SK-N-SH treated with all-trans-retinoic acid at 6 μM for 48 hours (cell line): Measurements from ENCODE around the gene PROK1.

Source experiments
- ARNTL ChIP-seq: fragments of 450-650 bp; formaldehyde crosslinking; IDR thresholded peaks from 2 replicates; pipeline ENCODE4 v1.5.0; 2020; ENCODE audit warnings: low read depth, mild to moderate bottlenecking, moderate library complexity, borderline replicate concordance
- PATZ1 ChIP-seq: fragments of 250-450 bp; sonication (Bioruptor Pico); IDR thresholded peaks from 2 replicates; pipeline ENCODE4 v1.8.0; 2020; ENCODE audit warnings: mild to moderate bottlenecking, moderate library complexity, borderline replicate concordance
- ZFP30 ChIP-seq: fragments of 450-650 bp; formaldehyde crosslinking; IDR thresholded peaks from 2 replicates; pipeline ENCODE4 v1.5.0; 2022; ENCODE audit warnings: mild to moderate bottlenecking, moderate library complexity

- TF ChIP-seq ARNTL (CRISPR knock-in tag): no peak
- no peak for TF ChIP-seq ZFP30 (CRISPR knock-in tag)
- TF ChIP-seq PATZ1 (CRISPR knock-in tag): no peak
These were observed 43.8 kb downstream of the PROK1 start for GRCh38 chr1:110494522-110495406.
